Measurements from ENCODE around the gene GP9.
"Not testable (repeated sequence)": the region's sequence is repeated elsewhere in the genome, so short reads cannot be mapped to it uniquely, and the experiment has no call there.

Gene GP9

DNA sequence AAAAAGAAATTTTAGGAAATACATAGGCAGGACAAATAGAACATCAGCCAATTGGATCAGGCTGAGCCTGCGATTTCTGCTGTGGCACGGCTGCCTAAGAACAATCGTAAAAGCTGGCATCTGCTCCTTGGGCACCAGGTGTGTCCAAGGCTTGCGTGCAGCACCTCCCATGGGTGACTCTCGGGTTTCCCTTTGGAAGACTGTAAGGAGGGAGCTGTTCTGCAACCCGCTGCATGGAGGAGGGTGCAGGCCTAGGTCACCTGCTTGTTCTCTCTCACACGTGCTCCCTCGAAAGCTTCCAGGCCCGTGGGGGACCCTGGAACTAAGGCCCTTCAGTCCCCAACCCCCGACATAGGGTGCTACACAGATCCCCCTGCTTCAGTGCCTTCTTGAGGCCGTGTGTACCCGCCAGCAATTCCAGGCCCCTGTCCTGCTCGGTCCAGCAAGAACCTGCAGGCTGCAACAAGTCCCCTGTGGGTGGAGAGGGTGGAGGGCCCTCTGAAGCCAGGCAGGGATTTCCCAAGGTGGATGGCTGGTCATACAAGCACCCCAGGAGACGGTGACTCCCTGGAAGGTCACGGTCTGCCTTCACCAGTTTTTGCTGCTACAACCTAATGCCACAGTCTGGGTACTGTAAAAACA lies 3.4 kb downstream of the GP9 start:
- TF ChIP-seq, protein P1, sequence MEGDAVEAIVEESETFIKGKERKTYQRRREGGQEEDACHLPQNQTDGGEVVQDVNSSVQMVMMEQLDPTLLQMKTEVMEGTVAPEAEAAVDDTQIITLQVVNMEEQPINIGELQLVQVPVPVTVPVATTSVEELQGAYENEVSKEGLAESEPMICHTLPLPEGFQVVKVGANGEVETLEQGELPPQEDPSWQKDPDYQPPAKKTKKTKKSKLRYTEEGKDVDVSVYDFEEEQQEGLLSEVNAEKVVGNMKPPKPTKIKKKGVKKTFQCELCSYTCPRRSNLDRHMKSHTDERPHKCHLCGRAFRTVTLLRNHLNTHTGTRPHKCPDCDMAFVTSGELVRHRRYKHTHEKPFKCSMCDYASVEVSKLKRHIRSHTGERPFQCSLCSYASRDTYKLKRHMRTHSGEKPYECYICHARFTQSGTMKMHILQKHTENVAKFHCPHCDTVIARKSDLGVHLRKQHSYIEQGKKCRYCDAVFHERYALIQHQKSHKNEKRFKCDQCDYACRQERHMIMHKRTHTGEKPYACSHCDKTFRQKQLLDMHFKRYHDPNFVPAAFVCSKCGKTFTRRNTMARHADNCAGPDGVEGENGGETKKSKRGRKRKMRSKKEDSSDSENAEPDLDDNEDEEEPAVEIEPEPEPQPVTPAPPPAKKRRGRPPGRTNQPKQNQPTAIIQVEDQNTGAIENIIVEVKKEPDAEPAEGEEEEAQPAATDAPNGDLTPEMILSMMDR (IDR thresholded peaks at IDR 0.05; ENCODE audit: insufficient read depth, low read depth, low read length, missing control alignments), result peak; percentile 14
- peak; percentile 71 for DNase-seq (ENCODE audit: low read depth)
- H3K4me3 ChIP-seq (ENCODE audit: low read length), result no peak overlapping the region

DNA sequence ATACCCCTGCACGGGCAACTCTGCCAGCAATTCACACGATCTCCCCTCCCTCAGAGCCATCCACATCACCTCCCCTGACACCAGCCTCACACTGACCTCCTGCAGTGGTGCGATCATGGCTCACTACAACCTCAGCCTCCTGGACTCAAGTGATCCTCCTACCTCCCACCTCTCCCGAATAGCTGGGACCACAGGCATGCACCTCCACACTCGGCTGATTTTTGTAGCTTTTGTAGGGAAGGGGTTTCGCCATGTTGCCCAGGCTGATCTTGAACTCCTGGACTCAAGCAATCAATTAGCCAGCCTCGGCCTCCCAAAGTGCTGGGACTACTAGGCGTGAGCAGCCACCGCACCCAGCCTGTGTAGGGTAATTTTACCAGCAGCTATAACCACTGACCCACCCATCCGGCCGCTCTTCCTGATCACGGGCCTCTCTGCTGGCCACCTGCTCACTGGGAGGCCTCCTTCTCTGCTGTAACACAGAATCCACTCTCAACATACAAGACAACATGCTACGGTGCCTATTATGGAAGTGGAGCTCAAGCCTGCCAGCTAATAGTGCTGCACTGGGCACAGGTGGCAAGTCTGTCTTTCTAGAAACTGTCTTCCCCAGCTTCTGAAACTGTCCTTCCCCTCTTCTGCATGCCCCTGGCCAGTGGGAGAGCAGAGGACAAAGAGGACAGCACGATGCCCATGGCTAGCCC lies 4.6 kb downstream of the GP9 start:
- no peak overlapping the region for H3K4me3 ChIP-seq (ENCODE audit: low read length)
- no peak for DNase-seq (ENCODE audit: low read depth)
- TF ChIP-seq, protein P1 (IDR thresholded peaks at IDR 0.05; ENCODE audit: insufficient read depth, low read depth, low read length, missing control alignments), result no peak

DNA sequence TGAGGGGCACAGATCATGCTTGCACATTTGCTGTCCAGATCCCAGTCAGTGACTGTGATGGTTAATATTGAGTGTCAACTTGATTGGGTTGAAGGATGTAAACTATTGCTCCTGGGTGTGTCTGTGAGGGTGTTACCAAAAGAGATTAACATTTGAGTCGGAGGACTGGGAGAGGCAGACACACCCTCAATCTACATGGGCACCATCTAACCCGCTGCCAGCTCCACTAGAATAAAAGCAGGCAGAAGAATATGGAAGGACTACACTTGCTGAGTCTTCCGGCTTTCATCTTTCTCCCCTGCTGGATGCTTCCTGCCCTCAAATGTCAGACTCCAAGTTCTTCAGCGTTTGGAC lies 5.1 kb downstream of the GP9 start:
- TF ChIP-seq, protein P1 (IDR thresholded peaks at IDR 0.05; ENCODE audit: insufficient read depth, low read depth, low read length, missing control alignments), result no peak
- DNase-seq (ENCODE audit: low read depth), result no peak
- no peak overlapping the region for H3K4me3 ChIP-seq (ENCODE audit: low read length)

DNA sequence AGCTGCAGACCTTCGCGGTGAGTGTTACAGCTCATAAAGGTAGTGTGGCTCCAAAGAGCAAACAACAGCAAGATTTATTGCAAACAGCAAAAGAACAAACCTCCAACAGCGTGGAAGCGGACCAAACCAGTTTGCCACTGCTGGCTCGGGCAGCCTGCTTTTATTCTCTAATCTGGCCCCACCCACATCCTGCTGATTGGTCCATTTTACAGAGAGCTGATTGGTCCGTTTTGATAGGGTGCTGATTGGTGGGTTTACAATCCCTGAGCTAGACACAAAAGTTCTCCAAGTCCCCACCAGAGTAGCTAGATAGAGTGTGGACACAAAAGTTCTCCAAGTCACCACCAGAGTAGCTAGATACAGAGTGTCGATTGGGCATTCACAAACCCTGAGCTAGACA lies 7.1 kb downstream of the GP9 start:
- DNase-seq (ENCODE audit: low read depth); H3K4me3 ChIP-seq (ENCODE audit: low read length): not testable (repeated sequence)

DNA sequence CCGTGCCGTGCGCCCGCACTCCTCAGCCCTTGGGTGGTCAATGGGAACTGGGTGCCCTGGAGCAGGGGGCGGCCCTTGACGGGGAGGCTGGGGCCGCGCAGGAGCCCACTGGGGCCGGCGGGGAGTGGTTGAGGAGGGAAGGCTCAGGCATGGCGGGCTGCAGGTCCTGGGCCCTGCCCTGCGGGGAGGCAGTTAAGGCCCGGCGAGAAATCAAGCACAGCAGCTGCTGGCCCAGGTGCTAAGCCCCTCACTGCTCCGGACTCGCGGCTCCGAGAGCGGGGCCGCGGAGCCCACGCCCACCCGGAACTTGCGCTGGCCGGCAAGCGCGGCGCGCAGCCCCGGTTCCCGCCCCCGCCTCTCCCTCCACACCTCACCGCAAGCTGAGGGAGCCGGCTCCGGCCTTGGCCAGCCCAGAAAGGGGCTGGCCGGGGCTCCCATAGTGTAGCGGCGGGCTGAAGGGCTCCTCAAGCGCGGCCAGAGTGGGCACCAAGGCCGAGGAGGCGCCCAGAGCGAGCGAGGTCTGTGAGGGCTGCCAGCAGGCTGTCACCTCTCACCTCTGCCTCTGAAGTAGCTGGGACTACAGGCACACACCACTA lies 7.8 kb downstream of the GP9 start:
- TF ChIP-seq, protein P1 (IDR thresholded peaks at IDR 0.05; ENCODE audit: insufficient read depth, low read depth, low read length, missing control alignments), result no peak
- H3K4me3 ChIP-seq (ENCODE audit: low read length), result peak overlapping the region; percentile 23
- peak; percentile 19 for DNase-seq (ENCODE audit: low read depth)

DNA sequence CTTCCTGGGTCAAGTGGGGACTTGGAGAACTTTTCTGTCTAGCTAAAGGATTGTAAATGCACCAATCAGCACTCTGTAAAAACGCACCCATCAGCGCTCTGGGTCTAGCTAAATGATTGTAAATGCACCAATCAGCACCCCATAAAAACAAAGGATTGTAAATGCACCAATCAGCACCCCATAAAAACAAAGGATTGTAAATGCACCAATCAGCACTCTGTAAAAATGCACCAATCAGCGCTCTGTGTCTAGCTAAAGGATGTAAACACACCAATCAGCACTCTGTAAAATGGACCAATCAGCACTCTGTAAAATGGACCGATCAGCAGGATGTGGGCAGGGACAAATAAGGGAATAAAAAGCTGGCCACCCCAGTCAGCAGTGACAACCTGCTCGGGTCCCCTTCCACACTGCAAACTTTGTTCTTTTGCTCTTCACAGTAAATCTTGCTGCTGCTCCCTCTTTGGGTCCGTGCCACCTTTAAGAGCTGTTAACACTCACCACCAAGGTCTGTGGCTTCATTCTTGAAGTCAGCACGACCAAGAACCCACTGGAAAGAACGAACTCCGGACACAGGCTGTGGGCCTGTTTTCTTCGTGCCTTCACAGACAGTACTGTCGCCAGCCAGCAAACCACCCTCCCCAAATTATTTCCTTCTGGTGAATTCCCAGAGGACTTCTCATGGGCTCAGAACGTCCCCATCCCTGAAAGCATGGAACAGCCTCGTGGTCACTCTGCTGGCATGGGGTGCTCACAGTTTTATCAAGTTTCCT lies 8.9 kb downstream of the GP9 start:
- H3K4me3 ChIP-seq (ENCODE audit: low read length); DNase-seq (ENCODE audit: low read depth): not testable (repeated sequence)

DNA sequence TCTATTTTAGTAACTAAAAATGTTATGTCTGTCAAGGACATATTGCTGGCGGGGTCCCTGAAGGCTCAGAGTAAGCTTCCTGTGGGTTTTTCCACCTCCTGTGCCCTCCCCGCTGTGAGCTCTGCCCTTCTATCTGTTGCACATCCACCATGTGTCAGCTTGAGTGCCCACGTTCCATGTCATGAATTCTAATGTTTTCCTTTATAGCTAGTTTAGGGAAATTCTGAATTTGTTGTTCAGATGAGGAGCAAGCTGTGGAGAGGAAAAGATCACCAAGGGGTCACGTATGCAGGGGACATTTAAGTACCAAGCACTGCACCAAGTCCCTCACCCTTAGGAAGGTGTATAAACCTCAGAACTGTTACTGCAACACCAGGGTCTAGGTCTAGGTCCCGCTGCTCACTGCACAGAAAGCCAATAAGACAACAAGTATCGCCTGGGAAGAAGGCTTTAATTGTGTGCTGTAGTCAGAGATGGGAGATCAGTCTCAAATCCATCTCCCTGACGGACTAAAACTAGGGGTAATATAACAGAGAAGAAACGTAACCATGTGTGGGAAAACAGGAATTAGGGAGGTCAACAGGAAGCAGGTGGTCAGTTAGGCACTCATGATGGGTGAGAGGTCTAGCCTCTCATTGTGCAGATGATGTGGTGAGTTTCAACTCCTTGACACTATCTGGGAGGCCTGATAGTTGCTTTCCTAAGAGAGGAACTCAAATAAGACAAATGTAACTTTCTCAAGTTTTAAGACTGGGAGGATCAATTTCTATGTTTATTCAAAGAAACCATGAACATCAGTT lies 9.7 kb downstream of the GP9 start:
- no peak overlapping the region for H3K4me3 ChIP-seq (ENCODE audit: low read length)
- TF ChIP-seq, protein P1 (IDR thresholded peaks at IDR 0.05; ENCODE audit: insufficient read depth, low read depth, low read length, missing control alignments), result no peak
- no peak for DNase-seq (ENCODE audit: low read depth)
